ENCODE measurements around the gene ECSIT. TPM values are rescaled to one million over a fixed set of nuclear protein-coding genes. Genes with fewer than 3 reads are reported as not detected.
A peak's percentile ranks its signal among the peaks of the same experiment; 100 is the strongest.

Gene ECSIT
- polyA plus RNA-seq, 1 of the 3 experiments (the other 2 are of a cell fraction): 43.8 TPM

DNA sequence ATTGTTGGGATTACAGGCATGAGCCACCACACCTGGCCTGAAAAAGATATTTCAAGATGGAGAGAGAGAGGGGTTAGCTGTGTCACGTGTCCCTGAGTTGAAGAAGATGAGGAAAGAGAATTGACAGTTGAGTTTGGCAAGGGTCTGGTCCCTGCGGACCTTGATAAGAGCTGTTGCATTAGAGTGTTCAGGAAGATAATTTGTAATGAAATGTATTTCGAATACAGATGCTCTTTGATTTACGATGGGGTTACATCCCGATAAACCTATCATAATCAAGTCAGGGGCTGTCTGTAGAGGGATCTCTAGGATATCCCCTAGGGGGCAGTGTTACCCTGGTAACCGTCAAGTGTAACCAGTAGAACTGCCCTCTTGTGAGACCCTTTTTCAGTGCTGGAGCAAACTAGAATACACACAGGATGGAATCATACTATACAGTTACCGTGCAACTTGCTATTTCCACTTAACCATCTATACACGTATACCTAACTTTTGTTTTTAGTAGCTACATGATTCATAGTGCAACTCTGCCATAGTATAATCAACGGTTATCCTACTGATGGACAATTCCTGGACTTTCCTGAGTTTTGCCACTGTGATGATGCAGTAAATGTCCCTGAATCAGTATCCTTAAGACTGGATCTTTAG is 31.6 kb upstream of the ECSIT start:
- Histone ChIP-seq H3K27me3 (ENCODE audit: insufficient read depth) (no peaks in the 10 kb centered on the region), H4K20me1 (ENCODE audit: insufficient read depth) (peaks cover 21% of the 10 kb centered on the region), H3K36me3 (replicated peaks in 1 of 2; ENCODE audit: control insufficient read depth in 1 of 2, insufficient read depth in 2 of 2, low read length in 1 of 2) (no peaks in the 10 kb centered on the region), H3K9me3 (no peaks in the 10 kb centered on the region), H3K79me2 (ENCODE audit: insufficient read depth) (peaks cover 35% of the 10 kb centered on the region), H2AFZ (ENCODE audit: low read depth) (no peak overlapping the region), H3K27ac (ENCODE audit: low read depth in 2 of 2, low read length in 1 of 2) (no peak overlapping the region), H3K4me3 (ENCODE audit: low read depth in 2 of 2, low read length in 1 of 2) (peak overlapping the region in 1 of 2 experiments; percentile 6; a peak in 1 of 4 replicates), H3K4me2 (peak overlapping the region; percentile 82), H3K9me2 (no peaks in the 10 kb centered on the region), H3K9ac (no peak overlapping the region), H3K4me1 (ENCODE audit: control insufficient read depth in 1 of 2, insufficient read depth in 2 of 2, low read depth in 1 of 2, low read length in 1 of 2) (peaks cover 5 to 7% of the 10 kb centered on the region in 2 experiments; a peak in 1 of 4 replicates), H3F3A (replicated peaks; ENCODE audit: insufficient read depth) (peaks cover 2% of the 10 kb centered on the region)
- DNase-seq: peak; percentile 79
- 25% methylated on average over 9 of the region's 9 CpGs for WGBS (ENCODE audit: low lambda C conversion rate)
- peak; percentile 80 for TF ChIP-seq RAD21 (IDR thresholded peaks at IDR 0.05; ENCODE audit: low read length)
- TF ChIP-seq YY1 (IDR thresholded peaks at IDR 0.05; ENCODE audit: low read depth): no peak
- peak; percentile 35 for TF ChIP-seq SMC3 (IDR thresholded peaks at IDR 0.05; ENCODE audit: low read depth, low read length)
- TF ChIP-seq EP300 (IDR thresholded peaks at IDR 0.05; ENCODE audit: borderline replicate concordance in 1 of 2, low read depth in 1 of 2, low read length in 1 of 2): no peak
- TF ChIP-seq, protein P1, sequence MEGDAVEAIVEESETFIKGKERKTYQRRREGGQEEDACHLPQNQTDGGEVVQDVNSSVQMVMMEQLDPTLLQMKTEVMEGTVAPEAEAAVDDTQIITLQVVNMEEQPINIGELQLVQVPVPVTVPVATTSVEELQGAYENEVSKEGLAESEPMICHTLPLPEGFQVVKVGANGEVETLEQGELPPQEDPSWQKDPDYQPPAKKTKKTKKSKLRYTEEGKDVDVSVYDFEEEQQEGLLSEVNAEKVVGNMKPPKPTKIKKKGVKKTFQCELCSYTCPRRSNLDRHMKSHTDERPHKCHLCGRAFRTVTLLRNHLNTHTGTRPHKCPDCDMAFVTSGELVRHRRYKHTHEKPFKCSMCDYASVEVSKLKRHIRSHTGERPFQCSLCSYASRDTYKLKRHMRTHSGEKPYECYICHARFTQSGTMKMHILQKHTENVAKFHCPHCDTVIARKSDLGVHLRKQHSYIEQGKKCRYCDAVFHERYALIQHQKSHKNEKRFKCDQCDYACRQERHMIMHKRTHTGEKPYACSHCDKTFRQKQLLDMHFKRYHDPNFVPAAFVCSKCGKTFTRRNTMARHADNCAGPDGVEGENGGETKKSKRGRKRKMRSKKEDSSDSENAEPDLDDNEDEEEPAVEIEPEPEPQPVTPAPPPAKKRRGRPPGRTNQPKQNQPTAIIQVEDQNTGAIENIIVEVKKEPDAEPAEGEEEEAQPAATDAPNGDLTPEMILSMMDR (IDR thresholded peaks at IDR 0.05): peak; percentile 79
- ChIA-PET POLR2A (interaction anchor here (0.6 to 1.0 kb wide), 2 partner anchors 37 to 63 kb away, joined by 3 read pairs; no protein-coding TSS in a partner anchor), CTCF (interaction anchor here (0.6 to 3.8 kb wide), 18 partner anchors 8 to 236 kb away, joined by 3 to 22 read pairs (median 3); no protein-coding TSS in a partner anchor)

GRCh38 chr19:11558881-11559828 is 30.2 kb upstream of the ECSIT start, which contains the start of gene ELOF1:
Gene ELOF1 (minus strand): TSS chr19:11559230. CDS start chr19:11554347, 4,883 bp downstream.
- no peaks in the 10 kb centered on the region for H3K9me3 ChIP-seq
- H3K9me2 ChIP-seq: no peaks in the 10 kb centered on the region
- H3K4me2 ChIP-seq: peak within 1 kb of the TSS; percentile 82
- H3K4me1 ChIP-seq (ENCODE audit: control insufficient read depth in 1 of 2, insufficient read depth in 2 of 2, low read depth in 1 of 2, low read length in 1 of 2): peaks cover 5 to 7% of the 10 kb centered on the region in 2 experiments; a peak in 1 of 4 replicates
- peak within 1 kb of the TSS; percentile 64 to 96 for H3K4me3 ChIP-seq (ENCODE audit: low read depth in 2 of 2, low read length in 1 of 2)
- ChIA-PET CTCF (interaction anchor here (0.7 to 3.8 kb wide), 12 partner anchors 9 to 523 kb away, joined by 3 to 22 read pairs (median 4); partner anchors contain the start of gene ECSIT), POLR2A (interaction anchor here (0.8 to 2.0 kb wide), 5 partner anchors 19 to 54 kb away, joined by 3 to 8 read pairs (median 5); partner anchors contain the start of genes ECSIT and ZNF653)
- H3K9ac ChIP-seq: peak within 1 kb of the TSS; percentile 75
- peak; percentile 98 for DNase-seq
- peaks cover 24% of the 10 kb centered on the region for H4K20me1 ChIP-seq (ENCODE audit: insufficient read depth)
- H2AFZ ChIP-seq (ENCODE audit: low read depth): peak within 1 kb of the TSS; percentile 90
- peak within 1 kb of the TSS; percentile 46 to 68 for H3K27ac ChIP-seq (ENCODE audit: low read depth in 2 of 2, low read length in 1 of 2)
- no peaks in the 10 kb centered on the region for H3K27me3 ChIP-seq (ENCODE audit: insufficient read depth)
- H3F3A ChIP-seq (replicated peaks; ENCODE audit: insufficient read depth): peaks cover 2% of the 10 kb centered on the region
- peaks cover 3% of the 10 kb centered on the region in 2 experiments for H3K36me3 ChIP-seq (replicated peaks in 1 of 2; ENCODE audit: control insufficient read depth in 1 of 2, insufficient read depth in 2 of 2, low read length in 1 of 2)
- peaks cover 47% of the 10 kb centered on the region for H3K79me2 ChIP-seq (ENCODE audit: insufficient read depth)
- 4% methylated on average over 47 of the region's 57 CpGs for WGBS (ENCODE audit: low lambda C conversion rate)
- no peak for TF ChIP-seq SMC3 (IDR thresholded peaks at IDR 0.05; ENCODE audit: low read depth, low read length)
- TF ChIP-seq FOXJ3 (CRISPR knock-in tag; IDR thresholded peaks at IDR 0.05): no peak
- peak; percentile 54 for TF ChIP-seq CHD2 (IDR thresholded peaks at IDR 0.05; ENCODE audit: low read length, partially characterized antibody)
- no peak for TF ChIP-seq JUND (IDR thresholded peaks at IDR 0.05)
- no peak for TF ChIP-seq PBX3 (IDR thresholded peaks at IDR 0.05)
- no peak for TF ChIP-seq USF2 (IDR thresholded peaks at IDR 0.05; ENCODE audit: borderline replicate concordance, low read depth, low read length)
- no peak; the same call in 1 of the 2 replicates for TF ChIP-seq RCOR1 (IDR thresholded peaks at IDR 0.05; ENCODE audit: low read length)
- TF ChIP-seq EZH2phosphoT487 (IDR thresholded peaks at IDR 0.05; ENCODE audit: borderline replicate concordance, low read depth): no peak
- TF ChIP-seq, protein P1 (IDR thresholded peaks at IDR 0.05): peak; percentile 40
- TF ChIP-seq MAX (IDR thresholded peaks at IDR 0.05; ENCODE audit: low read depth): peak; percentile 68
- no peak for TF ChIP-seq USF1 (IDR thresholded peaks at IDR 0.05; ENCODE audit: borderline replicate concordance, low read depth)
- no peak for TF ChIP-seq GATA2 (CRISPR knock-in tag; IDR thresholded peaks at IDR 0.05)

All from SK-N-SH (cell line).